Astrocyte of the cerebellum (primary cell): ENCODE data around the gene FAM163B.

Experiments
- DNase-seq: peaks from one replicate; pipeline ENCODE4 v3.0.0-alpha.2; 2011; ENCODE audit warnings: low read depth
- H3K4me3 ChIP-seq: 2 replicates; pipeline ENCODE4 v1.5.1; 2011; ENCODE audit warnings: mild to moderate bottlenecking, low read depth, low read length, moderate library complexity
- in situ Hi-C: cut with HindIII; loops from 2 replicates; pipeline ENCODE4 v1.10.0; 2017; ENCODE audit warnings: low sequenced_read_pairs
- TF ChIP-seq, protein P1 (sequence below): IDR thresholded peaks from 2 replicates; pipeline ENCODE4 v1.5.1; 2012; ENCODE audit warnings: low read length, low read depth, moderate library complexity, mild to moderate bottlenecking; ENCODE audit errors: missing control alignments

FAM163B gene

GRCh38 chr9:133560311-133560710 is 48.9 kb downstream of the FAM163B start:
- peak; percentile 15 for DNase-seq
- H3K4me3 ChIP-seq = no peak overlapping the region
- TF ChIP-seq, protein P1, sequence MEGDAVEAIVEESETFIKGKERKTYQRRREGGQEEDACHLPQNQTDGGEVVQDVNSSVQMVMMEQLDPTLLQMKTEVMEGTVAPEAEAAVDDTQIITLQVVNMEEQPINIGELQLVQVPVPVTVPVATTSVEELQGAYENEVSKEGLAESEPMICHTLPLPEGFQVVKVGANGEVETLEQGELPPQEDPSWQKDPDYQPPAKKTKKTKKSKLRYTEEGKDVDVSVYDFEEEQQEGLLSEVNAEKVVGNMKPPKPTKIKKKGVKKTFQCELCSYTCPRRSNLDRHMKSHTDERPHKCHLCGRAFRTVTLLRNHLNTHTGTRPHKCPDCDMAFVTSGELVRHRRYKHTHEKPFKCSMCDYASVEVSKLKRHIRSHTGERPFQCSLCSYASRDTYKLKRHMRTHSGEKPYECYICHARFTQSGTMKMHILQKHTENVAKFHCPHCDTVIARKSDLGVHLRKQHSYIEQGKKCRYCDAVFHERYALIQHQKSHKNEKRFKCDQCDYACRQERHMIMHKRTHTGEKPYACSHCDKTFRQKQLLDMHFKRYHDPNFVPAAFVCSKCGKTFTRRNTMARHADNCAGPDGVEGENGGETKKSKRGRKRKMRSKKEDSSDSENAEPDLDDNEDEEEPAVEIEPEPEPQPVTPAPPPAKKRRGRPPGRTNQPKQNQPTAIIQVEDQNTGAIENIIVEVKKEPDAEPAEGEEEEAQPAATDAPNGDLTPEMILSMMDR = no peak
- in situ Hi-C loops = no loop called here

GRCh38 chr9:133558191-133559126 is 50.7 kb downstream of the FAM163B start:
- DNase-seq = peak; percentile 65
- in situ Hi-C loops = no loop called here
- TF ChIP-seq, protein P1 = no peak
- no peak overlapping the region for H3K4me3 ChIP-seq

GRCh38 chr9:133557581-133557980 is 51.6 kb downstream of the FAM163B start:
- H3K4me3 ChIP-seq = no peak overlapping the region
- TF ChIP-seq, protein P1 = no peak
- no peak for DNase-seq
- in situ Hi-C loops = no loop called here

- TF ChIP-seq, protein P1 = no peak
- H3K4me3 ChIP-seq = no peak overlapping the region
- DNase-seq = no peak
- in situ Hi-C loops = no loop called here
These were observed 52.8 kb downstream of the FAM163B start for GRCh38 chr9:133556354-133556753.

DNA sequence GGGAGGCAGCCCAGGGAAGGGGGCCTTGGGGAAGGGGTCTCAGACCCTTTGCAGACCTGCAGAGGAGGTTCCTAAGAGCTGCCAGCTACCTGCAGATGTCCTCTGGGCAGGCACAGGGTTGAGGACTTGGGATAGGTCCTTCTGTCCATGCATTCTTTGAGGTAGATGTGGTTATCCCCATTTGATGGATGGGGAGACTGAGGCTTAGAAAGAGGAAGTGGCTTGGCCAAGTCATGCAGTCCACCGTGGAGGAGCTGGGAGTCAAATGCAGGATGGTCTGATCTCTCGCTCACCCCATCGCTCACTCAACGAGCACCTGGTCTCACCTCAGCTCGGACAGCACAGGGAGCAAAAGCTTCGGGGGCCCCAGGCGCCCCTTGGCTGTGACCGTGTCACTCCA is 54.5 kb downstream of the FAM163B start:
- TF ChIP-seq, protein P1 = no peak
- H3K4me3 ChIP-seq = no peak overlapping the region
- in situ Hi-C loops = no loop called here
- no peak for DNase-seq

DNA sequence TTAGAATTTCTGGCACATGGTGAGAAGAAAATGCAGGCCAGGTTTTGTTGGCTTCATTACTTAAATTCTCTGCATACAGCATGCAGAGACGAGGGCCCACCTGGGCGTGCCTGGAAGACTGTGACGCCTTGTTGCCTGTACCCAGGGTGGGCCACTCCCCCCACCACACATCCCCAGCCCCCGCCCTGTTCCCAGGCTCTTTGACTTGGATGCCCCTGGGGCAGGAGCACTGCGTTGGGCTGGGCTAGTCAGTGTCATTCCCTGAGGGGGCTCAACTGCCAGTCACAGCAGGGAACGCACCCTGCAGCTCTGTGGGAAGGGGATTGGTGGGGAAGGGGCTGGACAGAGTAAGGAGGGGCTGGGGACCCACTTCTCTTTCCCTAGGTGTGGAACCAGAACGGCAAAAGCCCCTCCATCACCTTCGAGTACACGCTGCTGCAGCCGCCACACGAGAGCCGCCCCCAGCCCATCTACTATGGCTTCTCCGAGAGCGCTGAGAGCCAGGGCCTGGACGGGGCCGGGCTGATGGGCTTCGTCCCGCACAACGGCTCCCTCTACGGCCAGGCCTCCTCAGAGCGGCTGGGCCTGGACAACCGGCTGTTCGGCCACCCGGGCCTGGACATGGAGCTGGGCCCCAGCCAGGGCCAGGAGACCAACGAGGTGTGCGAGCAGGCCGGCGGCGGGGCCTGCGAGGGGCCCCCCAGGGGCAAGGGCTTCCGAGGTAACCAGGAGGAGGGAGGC is 55.0 kb downstream of the FAM163B start:
- H3K4me3 ChIP-seq = no peak overlapping the region
- TF ChIP-seq, protein P1 = no peak
- no peak for DNase-seq
- in situ Hi-C loops = no loop called here
